Ovary (tissue), 3 donors: ENCODE results near the gene PRICKLE3.

Experiments used
- CTCF ChIP-seq, 3 donors: fragments of 450-650 bp in 2 of 3; fragments of 200-600 bp in 1 of 3; IDR thresholded peaks; one replicate each; pipeline versions ENCODE4 v1.5.1 to v1.8.0; 2016 to 2022; ENCODE audit warnings: antibody characterized with exemption in 3 of 3, mild to moderate bottlenecking in 1 of 3
- EP300 ChIP-seq: sonication (generic); formaldehyde crosslinking; IDR thresholded peaks from one replicate; pipeline ENCODE4 v1.6.1; 2017; ENCODE audit warnings: antibody characterized with exemption
- POLR2A ChIP-seq: fragments of 450-650 bp; IDR thresholded peaks from one replicate; pipeline ENCODE4 v1.6.1; 2017; ENCODE audit warnings: antibody characterized with exemption, mild to moderate bottlenecking, moderate library complexity
- donor health status: DM: no; HTN: no; CAD: no.

- TF ChIP-seq CTCF (IDR thresholded peaks at IDR 0.05), result peak; percentile 74 to 92 (median 91)
- peak; percentile 52 for TF ChIP-seq POLR2A
- TF ChIP-seq EP300, result no peak
Measured at GRCh38 chrX:49155900-49156837, 30.0 kb downstream of the PRICKLE3 start.
